ENCODE measurements around the gene CEL. TPM values are rescaled to one million over a fixed set of nuclear protein-coding genes. Genes with fewer than 3 reads are reported as not detected.

The CEL gene
- total and polyA plus RNA-seq, 11 donors = 0.61 to 4.0 (median 2.3) TPM

- Histone ChIP-seq H3K27ac (no peak overlapping the region), H3K4me3 (no peak overlapping the region), H3K27me3 (no peaks in the 10 kb centered on the region), H3K36me3 (no peaks in the 10 kb centered on the region), H3K9me3 (no peaks in the 10 kb centered on the region), H3K4me1 (peaks cover 0 to 21% (median 13%) of the 10 kb centered on the region in 12 donors)
- TF ChIP-seq CTCF (IDR thresholded peaks at IDR 0.05) (no peak), POLR2A (IDR thresholded peaks at IDR 0.05) (no peak)
- DNase-seq (no peak), ATAC-seq (no peak)
- WGBS, 4 donors = 95 to 96% (median 95%) methylated on average over 21 to 30 of the region's 30 CpGs
- intact Hi-C loops (cut with DNase I) = no loop called here
These were observed 2.7 kb downstream of the CEL start for GRCh38 chr9:133064241-133065069.

- no peak overlapping the region for H3K27ac ChIP-seq
- no peaks in the 10 kb centered on the region for H3K36me3 ChIP-seq
- intact Hi-C loops (cut with DNase I) = no loop called here
- DNase-seq (no peak), ATAC-seq (no peak)
- no peak overlapping the region for H3K4me3 ChIP-seq
- peaks cover 0 to 16% (median 10%) of the 10 kb centered on the region in 12 donors for H3K4me1 ChIP-seq
- TF ChIP-seq CTCF (IDR thresholded peaks at IDR 0.05) = no peak
- TF ChIP-seq POLR2A (IDR thresholded peaks at IDR 0.05) = no peak
- WGBS, 4 donors = 96 to 99% (median 98%) methylated on average over 15 to 17 of the region's 17 CpGs
- H3K27me3 ChIP-seq = no peaks in the 10 kb centered on the region
- no peaks in the 10 kb centered on the region for H3K9me3 ChIP-seq
These were observed 3.2 kb downstream of the CEL start for GRCh38 chr9:133065070-133065388.

GRCh38 chr9:133066181-133066983 lies 4.6 kb downstream of the CEL start:
- ATAC-seq = no peak
- no peaks in the 10 kb centered on the region for H3K36me3 ChIP-seq
- H3K9me3 ChIP-seq = no peaks in the 10 kb centered on the region
- H3K4me1 ChIP-seq = peaks cover 0 to 5% (median 1%) of the 10 kb centered on the region in 12 donors
- DNase-seq = no peak
- WGBS, 4 donors = 92 to 96% (median 95%) methylated on average over 16 to 25 of the region's 25 CpGs
- TF ChIP-seq POLR2A (IDR thresholded peaks at IDR 0.05) (no peak), CTCF (IDR thresholded peaks at IDR 0.05) (no peak)
- no peak overlapping the region for H3K4me3 ChIP-seq
- intact Hi-C loops (cut with DNase I) = no loop called here
- no peak overlapping the region for H3K27ac ChIP-seq
- no peaks in the 10 kb centered on the region for H3K27me3 ChIP-seq

- H3K4me3 ChIP-seq = no peak overlapping the region
- no peak overlapping the region for H3K27ac ChIP-seq
- WGBS, 4 donors = 94 to 95% (median 94%) methylated on average over 11 of the region's 11 CpGs
- H3K9me3 ChIP-seq = no peaks in the 10 kb centered on the region
- no peaks in the 10 kb centered on the region for H3K36me3 ChIP-seq
- no peaks in the 10 kb centered on the region for H3K27me3 ChIP-seq
- DNase-seq = no peak
- H3K4me1 ChIP-seq = no peaks in the 10 kb centered on the region
- no peak for TF ChIP-seq CTCF (IDR thresholded peaks at IDR 0.05)
- TF ChIP-seq POLR2A (IDR thresholded peaks at IDR 0.05) = no peak
- ATAC-seq = no peak
- intact Hi-C loops (cut with DNase I) = no loop called here
These were observed 5.2 kb downstream of the CEL start for GRCh38 chr9:133067006-133067405.
